ENCODE measurements around the gene HERPUD1. TPM values are rescaled to one million over a fixed set of nuclear protein-coding genes. Genes with fewer than 3 reads are reported as not detected.

The HERPUD1 gene
- total and polyA plus RNA-seq, 9 of the 15 experiments (the other 6 are each of a cell fraction or from before 2014, with no cell fraction given): 14.2 to 60.7 (median 37.4) TPM

GRCh38 chr16:56980792-56981724 lies 49.1 kb downstream of the HERPUD1 start (continued):
- no peak for TF ChIP-seq THAP12 (CRISPR knock-in tag; IDR thresholded peaks at IDR 0.05)
- no peak for TF ChIP-seq XRCC4 (IDR thresholded peaks at IDR 0.05; ENCODE audit: extremely low read depth, insufficient read depth, insufficient read length)
- TF ChIP-seq PYGO2 (tag; IDR thresholded peaks at IDR 0.05): no peak
- no peak for TF ChIP-seq PHTF2 (CRISPR knock-in tag; IDR thresholded peaks at IDR 0.05)
- TF ChIP-seq ZNF79 (CRISPR knock-in tag; IDR thresholded peaks at IDR 0.05; ENCODE audit: low read depth): no peak

- H4K20me1 ChIP-seq (replicated peaks; ENCODE audit: control insufficient read depth, insufficient read depth, low read length): no peaks in the 10 kb centered on the region
- CTCF ChIA-PET (ENCODE audit: low intra/inter-chr PET ratio): no interaction called here
- peaks cover 2% of the 10 kb centered on the region for H3K9me3 ChIP-seq (replicated peaks; ENCODE audit: control insufficient read depth, insufficient read depth, low read depth, low read length)
- H3K9ac ChIP-seq (ENCODE audit: insufficient read depth in 1 of 2, low read depth in 2 of 2, low read length in 2 of 2): no peak overlapping the region
- DNase-seq (ENCODE audit: extremely low read depth in 1 of 4, low spot score in 3 of 4) (no peak), FAIRE-seq (no peak), ATAC-seq (no peak)
- H3K4me3 ChIP-seq: no peak overlapping the region
- H3K27me3 ChIP-seq (ENCODE audit: control insufficient read depth in 2 of 2, insufficient read depth in 2 of 2, low read length in 2 of 2): peaks cover 24 to 69% of the 10 kb centered on the region in 2 experiments; a peak in 4 of 5 replicates
- H3K4me1 ChIP-seq (replicated peaks in 1 of 2; ENCODE audit: control insufficient read depth in 2 of 2, insufficient read depth in 2 of 2, low read length in 2 of 2): no peaks in the 10 kb centered on the region; a peak in 1 of 5 replicates
- in situ Hi-C loops (cut with MboI): no loop called here
- no peaks in the 10 kb centered on the region for H3K9me1 ChIP-seq (ENCODE audit: control insufficient read depth, insufficient read depth, low read length)
- TF ChIP-seq TAF9B (IDR thresholded peaks at IDR 0.05; ENCODE audit: partially characterized antibody): no peak
- no peak for TF ChIP-seq ZNF584 (CRISPR knock-in tag; IDR thresholded peaks at IDR 0.05; ENCODE audit: low read depth)
- TF ChIP-seq MYBL2 (IDR thresholded peaks at IDR 0.05; ENCODE audit: low read depth): no peak
- no peak for TF ChIP-seq MYBL2 (CRISPR knock-in tag; IDR thresholded peaks at IDR 0.05; ENCODE audit: borderline replicate concordance)
- no peak for TF ChIP-seq PCBP1 (IDR thresholded peaks at IDR 0.05; ENCODE audit: low read depth, low read length, poor library complexity, severe bottlenecking)
- no peak for TF ChIP-seq PTTG1 (tag; IDR thresholded peaks at IDR 0.05; ENCODE audit: low read depth)
- no peak for TF ChIP-seq MTA3 (IDR thresholded peaks at IDR 0.05; ENCODE audit: borderline replicate concordance)
- TF ChIP-seq ZNF384 (IDR thresholded peaks at IDR 0.05; ENCODE audit: low read depth, low read length): no peak
- no peak for TF ChIP-seq SMARCC2 (IDR thresholded peaks at IDR 0.05; ENCODE audit: low read depth)
- TF ChIP-seq ZFP1 (CRISPR knock-in tag; IDR thresholded peaks at IDR 0.05): no peak
- TF ChIP-seq ZNF12 (CRISPR knock-in tag; IDR thresholded peaks at IDR 0.05): no peak
- no peaks in the 10 kb centered on the region for H3K36me3 ChIP-seq (ENCODE audit: control insufficient read depth, insufficient read depth, low read length)
- under 1% methylated on average over 12 of the region's 12 CpGs for WGBS (ENCODE audit: insufficient coverage, low coverage, missing lambda C conversion rate)
- H2AFZ ChIP-seq (ENCODE audit: low read depth, low read length): no peak overlapping the region
- POLR2A ChIA-PET: interaction anchor here (1.1 kb wide), 2 partner anchors 42 to 50 kb away, joined by 4 to 6 read pairs; partner anchors contain the start of gene HERPUD1
- no peaks in the 10 kb centered on the region for H3K79me2 ChIP-seq (ENCODE audit: control insufficient read depth, insufficient read depth, low read length)
- no TSS peak for BruUV-seq (replicated peaks)
- no peak overlapping the region for H3K27ac ChIP-seq (ENCODE audit: extremely low read depth, low read depth, low read length)
- intact Hi-C loops (cut with micrococcal nuclease): no loop called here
- H3K4me2 ChIP-seq (ENCODE audit: insufficient read depth, low read length): no peak overlapping the region
Observed at GRCh38 chr16:56981729-56982271, 49.9 kb downstream of the HERPUD1 start.
